HEK293 (cell line): ENCODE measurements around the gene TMEM141.

Source experiments
- CTCF ChIA-PET: fragments of 350-600 bp; formaldehyde crosslinking; extraction: SDS; loops from one replicate; lab custom pipeline; 2021; ENCODE audit warnings: antibody characterized with exemption; lab: Yijun Ruan, JAX
- POLR2A ChIA-PET: fragments of 300-600 bp; formaldehyde crosslinking; extraction: SDS; loops from one replicate; lab custom pipeline; 2020; ENCODE audit warnings: antibody characterized with exemption, inconsistent platforms; lab: Yijun Ruan, JAX
- H3K27ac ChIP-seq: fragments of 200-500 bp; sonication (Bioruptor generic); 2 replicates; pipeline ENCODE4 v1.5.1; 2014; ENCODE audit warnings: low read depth, low read length, control low read depth, inconsistent platforms; ENCODE audit errors: extremely low read depth
- H3K36me3 ChIP-seq, 2 experiments: fragments of 200-500 bp in 1 of 2; sonication (Bioruptor generic) in 1 of 2; 1 replicate in 1 of 2; 2 replicates in 1 of 2; pipeline ENCODE4 v1.5.1; 2014 to 2017; ENCODE audit warnings: inconsistent platforms in 2 of 2, low read length in 2 of 2; ENCODE audit not compliant: control insufficient read depth in 2 of 2, insufficient read depth in 1 of 2
- H3K4me1 ChIP-seq: fragments of 200-500 bp; sonication (Bioruptor generic); 2 replicates; pipeline ENCODE4 v1.5.1; 2014; ENCODE audit warnings: mild to moderate bottlenecking, low read length, inconsistent platforms; ENCODE audit not compliant: control insufficient read depth, insufficient read depth
- H3K4me3 ChIP-seq: 2 replicates; pipeline ENCODE4 v1.5.1; 2011; ENCODE audit warnings: low read depth, mild to moderate bottlenecking, control low read depth, low read length, moderate library complexity
- H3K9me3 ChIP-seq: fragments of 200-500 bp; sonication (Bioruptor generic); 2 replicates; pipeline ENCODE4 v1.5.1; 2014; ENCODE audit warnings: low read depth, low read length, inconsistent platforms; ENCODE audit not compliant: control insufficient read depth, insufficient read depth
- ATF2 ChIP-seq: fragments of 450-650 bp; formaldehyde crosslinking; IDR thresholded peaks from 2 replicates; pipeline ENCODE4 v1.5.1; 2016; ENCODE audit warnings: missing biosample characterization, missing genetic modification characterization, low read depth
- GLIS1 ChIP-seq: fragments of 450-650 bp; formaldehyde crosslinking; IDR thresholded peaks from 2 replicates; pipeline ENCODE4 v1.5.1; 2016; ENCODE audit warnings: missing biosample characterization, missing genetic modification characterization
- HIC1 ChIP-seq: fragments of 450-650 bp; formaldehyde crosslinking; IDR thresholded peaks from 2 replicates; pipeline ENCODE4 v1.5.1; 2016; ENCODE audit warnings: missing biosample characterization, missing genetic modification characterization
- KLF10 ChIP-seq: fragments of 450-650 bp; IDR thresholded peaks from 2 replicates; pipeline ENCODE4 v1.5.1; 2018; ENCODE audit warnings: missing biosample characterization, mild to moderate bottlenecking, missing genetic modification characterization
- PRDM10 ChIP-seq: fragments of 450-650 bp; formaldehyde crosslinking; IDR thresholded peaks from 2 replicates; pipeline ENCODE4 v1.5.1; 2016; ENCODE audit warnings: missing biosample characterization, missing genetic modification characterization
- SP7 ChIP-seq: fragments of 450-650 bp; formaldehyde crosslinking; IDR thresholded peaks from 2 replicates; pipeline ENCODE4 v1.5.1; 2016; ENCODE audit warnings: missing biosample characterization, missing genetic modification characterization
- ZBTB6 ChIP-seq: fragments of 450-650 bp; formaldehyde crosslinking; IDR thresholded peaks from 2 replicates; pipeline ENCODE4 v1.5.1; 2017; ENCODE audit warnings: missing biosample characterization, missing genetic modification characterization
- ZIC2 ChIP-seq: fragments of 450-650 bp; formaldehyde crosslinking; IDR thresholded peaks from 2 replicates; pipeline ENCODE4 v1.5.1; 2016; ENCODE audit warnings: missing biosample characterization, missing genetic modification characterization
- ZNF10 ChIP-seq: fragments of 450-650 bp; formaldehyde crosslinking; IDR thresholded peaks from 2 replicates; pipeline ENCODE4 v1.5.1; 2017; ENCODE audit warnings: missing biosample characterization, missing genetic modification characterization
- ZNF140 ChIP-seq: fragments of 450-650 bp; formaldehyde crosslinking; IDR thresholded peaks from 2 replicates; pipeline ENCODE4 v1.5.1; 2016; ENCODE audit warnings: missing biosample characterization, missing genetic modification characterization
- ZNF146 ChIP-seq: fragments of 450-650 bp; formaldehyde crosslinking; IDR thresholded peaks from 2 replicates; pipeline ENCODE4 v1.5.1; 2016; ENCODE audit warnings: missing biosample characterization, missing genetic modification characterization
- ZNF211 ChIP-seq: fragments of 450-650 bp; formaldehyde crosslinking; IDR thresholded peaks from 2 replicates; pipeline ENCODE4 v1.5.1; 2016; ENCODE audit warnings: low read depth, missing biosample characterization, missing genetic modification characterization
- ZNF248 ChIP-seq: fragments of 450-650 bp; formaldehyde crosslinking; IDR thresholded peaks from 2 replicates; pipeline ENCODE4 v1.5.1; 2017; ENCODE audit warnings: missing biosample characterization, missing genetic modification characterization
- ZNF280C ChIP-seq: fragments of 450-650 bp; formaldehyde crosslinking; IDR thresholded peaks from 2 replicates; pipeline ENCODE4 v1.5.1; 2016; ENCODE audit warnings: missing biosample characterization, missing genetic modification characterization
- ZNF324 ChIP-seq: fragments of 450-650 bp; formaldehyde crosslinking; IDR thresholded peaks from 2 replicates; pipeline ENCODE4 v1.5.1; 2016; ENCODE audit warnings: missing biosample characterization, missing genetic modification characterization
- ZNF335 ChIP-seq: fragments of 450-650 bp; formaldehyde crosslinking; conservative IDR thresholded peaks from 2 replicates; pipeline ENCODE4 v1.5.1; 2016; ENCODE audit warnings: missing biosample characterization, missing genetic modification characterization
- ZNF354C ChIP-seq: fragments of 450-650 bp; formaldehyde crosslinking; IDR thresholded peaks from 2 replicates; pipeline ENCODE4 v1.5.1; 2016; ENCODE audit warnings: missing biosample characterization, missing genetic modification characterization, low read depth, borderline replicate concordance
- ZNF423 ChIP-seq: fragments of 450-650 bp; formaldehyde crosslinking; IDR thresholded peaks from 2 replicates; pipeline ENCODE4 v1.5.1; 2016; ENCODE audit warnings: missing biosample characterization, missing genetic modification characterization
- ZNF558 ChIP-seq: fragments of 450-650 bp; formaldehyde crosslinking; IDR thresholded peaks from 2 replicates; pipeline ENCODE4 v1.5.1; 2016; ENCODE audit warnings: missing biosample characterization, missing genetic modification characterization
- ZNF645 ChIP-seq: fragments of 450-650 bp; formaldehyde crosslinking; IDR thresholded peaks from 2 replicates; pipeline ENCODE4; 2016; ENCODE audit warnings: missing biosample characterization, missing genetic modification characterization
- ZNF660 ChIP-seq: fragments of 450-650 bp; IDR thresholded peaks from 2 replicates; pipeline ENCODE4 v1.5.1; 2018; ENCODE audit warnings: missing biosample characterization, mild to moderate bottlenecking, missing genetic modification characterization
- ZNF768 ChIP-seq: fragments of 450-650 bp; formaldehyde crosslinking; IDR thresholded peaks from 2 replicates; pipeline ENCODE4 v1.5.1; 2018; ENCODE audit warnings: missing biosample characterization, mild to moderate bottlenecking, missing genetic modification characterization
- ZSCAN30 ChIP-seq: fragments of 450-650 bp; IDR thresholded peaks from 2 replicates; pipeline ENCODE4 v1.5.1; 2018; ENCODE audit warnings: missing biosample characterization, mild to moderate bottlenecking, missing genetic modification characterization, moderate library complexity

TMEM141 gene

GRCh38 chr9:136808075-136808805 is 17.1 kb downstream of the TMEM141 start (continued):
- TF ChIP-seq HIC1 (tag by site-specific recombination) (no peak), ZNF140 (tag by site-specific recombination) (no peak), ZSCAN30 (no peak), ZNF768 (tag by site-specific recombination) (no peak), ZNF248 (tag by site-specific recombination) (no peak), ATF2 (tag by site-specific recombination) (no peak), ZNF324 (tag by site-specific recombination) (no peak), GLIS1 (peak; percentile 52; the same call in 1 of the 2 replicates), ZNF558 (tag by site-specific recombination) (no peak), ZBTB6 (tag by site-specific recombination) (no peak), ZNF423 (tag by site-specific recombination) (no peak), ZNF645 (tag by site-specific recombination) (no peak), ZNF660 (tag by site-specific recombination) (no peak; the same call in 1 of the 2 replicates), ZNF211 (tag by site-specific recombination) (no peak), KLF10 (tag by site-specific recombination) (peak; percentile 43), ZNF354C (tag by site-specific recombination) (no peak)

GRCh38 chr9:136808806-136809158 is 17.6 kb downstream of the TMEM141 start:
- H3K36me3 ChIP-seq = peaks cover 15 to 43% of the 10 kb centered on the region in 2 experiments
- no peaks in the 10 kb centered on the region for H3K9me3 ChIP-seq
- H3K4me3 ChIP-seq = peak overlapping the region; percentile 84
- CTCF ChIA-PET = interaction anchor here (0.5 to 4.0 kb wide), 10 partner anchors 11 to 446 kb away, joined by 3 to 16 read pairs (median 4); partner anchors contain the start of gene AJM1
- peak overlapping the region; percentile 96 for H3K27ac ChIP-seq
- peaks cover 7% of the 10 kb centered on the region; the same call in 1 of the 2 replicates for H3K4me1 ChIP-seq
- TF ChIP-seq ZNF280C (tag by site-specific recombination) (no peak), ZNF146 (no peak), ZIC2 (tag by site-specific recombination) (peak; percentile 37; the same call in 1 of the 2 replicates), PRDM10 (tag by site-specific recombination) (peak; percentile 93), ZNF10 (tag by site-specific recombination) (no peak), ZNF335 (tag by site-specific recombination) (peak; percentile 46; the same call in 1 of the 2 replicates), SP7 (tag by site-specific recombination) (no peak)
- POLR2A ChIA-PET = interaction anchor here (0.6 to 4.0 kb wide), 5 partner anchors 8 to 81 kb away, joined by 3 to 22 read pairs (median 5); partner anchors contain the start of gene AJM1
